ENCODE measurements around the gene HTR5A. TPM values are rescaled to one million over a fixed set of nuclear protein-coding genes. Genes with fewer than 3 reads are reported as not detected.

HTR5A gene
- total RNA-seq, 1 donor from 2014 or later: not detected

DNA sequence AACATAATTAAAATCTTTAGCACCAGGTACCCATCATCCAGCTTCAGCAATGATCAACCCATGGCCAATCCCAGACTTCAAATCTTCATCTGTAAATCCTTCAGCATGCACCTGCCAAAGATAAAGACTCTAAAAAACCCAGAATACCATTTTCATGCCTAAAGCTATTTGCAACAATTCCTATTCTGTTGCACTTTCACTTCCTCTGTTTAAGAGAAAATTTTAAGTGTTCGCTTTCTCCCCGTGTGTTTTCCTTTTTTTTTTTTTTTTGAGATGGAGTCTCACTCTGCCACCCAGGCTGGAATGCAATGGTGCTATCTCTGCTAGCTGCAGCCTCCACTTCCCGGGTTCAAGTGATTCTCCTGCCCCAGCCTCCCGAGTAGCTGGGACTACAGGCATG is 31.8 kb upstream of the HTR5A start:
- Mint-ChIP-seq H3K36me3 (no peaks in the 10 kb centered on the region), H3K9me3 (peaks cover 4% of the 10 kb centered on the region), H3K4me3 (no peak overlapping the region), H3K27me3 (ENCODE audit: low read depth) (peaks cover 14% of the 10 kb centered on the region), H3K27ac (no peak overlapping the region), H3K4me1 (no peaks in the 10 kb centered on the region)
- TF ChIP-seq, protein P1, sequence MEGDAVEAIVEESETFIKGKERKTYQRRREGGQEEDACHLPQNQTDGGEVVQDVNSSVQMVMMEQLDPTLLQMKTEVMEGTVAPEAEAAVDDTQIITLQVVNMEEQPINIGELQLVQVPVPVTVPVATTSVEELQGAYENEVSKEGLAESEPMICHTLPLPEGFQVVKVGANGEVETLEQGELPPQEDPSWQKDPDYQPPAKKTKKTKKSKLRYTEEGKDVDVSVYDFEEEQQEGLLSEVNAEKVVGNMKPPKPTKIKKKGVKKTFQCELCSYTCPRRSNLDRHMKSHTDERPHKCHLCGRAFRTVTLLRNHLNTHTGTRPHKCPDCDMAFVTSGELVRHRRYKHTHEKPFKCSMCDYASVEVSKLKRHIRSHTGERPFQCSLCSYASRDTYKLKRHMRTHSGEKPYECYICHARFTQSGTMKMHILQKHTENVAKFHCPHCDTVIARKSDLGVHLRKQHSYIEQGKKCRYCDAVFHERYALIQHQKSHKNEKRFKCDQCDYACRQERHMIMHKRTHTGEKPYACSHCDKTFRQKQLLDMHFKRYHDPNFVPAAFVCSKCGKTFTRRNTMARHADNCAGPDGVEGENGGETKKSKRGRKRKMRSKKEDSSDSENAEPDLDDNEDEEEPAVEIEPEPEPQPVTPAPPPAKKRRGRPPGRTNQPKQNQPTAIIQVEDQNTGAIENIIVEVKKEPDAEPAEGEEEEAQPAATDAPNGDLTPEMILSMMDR (IDR thresholded peaks at IDR 0.05; ENCODE audit: unreplicated experiment): no peak
- DNase-seq (ENCODE audit: low spot score in 2 of 2, unreplicated experiment in 2 of 2): no peak

DNA sequence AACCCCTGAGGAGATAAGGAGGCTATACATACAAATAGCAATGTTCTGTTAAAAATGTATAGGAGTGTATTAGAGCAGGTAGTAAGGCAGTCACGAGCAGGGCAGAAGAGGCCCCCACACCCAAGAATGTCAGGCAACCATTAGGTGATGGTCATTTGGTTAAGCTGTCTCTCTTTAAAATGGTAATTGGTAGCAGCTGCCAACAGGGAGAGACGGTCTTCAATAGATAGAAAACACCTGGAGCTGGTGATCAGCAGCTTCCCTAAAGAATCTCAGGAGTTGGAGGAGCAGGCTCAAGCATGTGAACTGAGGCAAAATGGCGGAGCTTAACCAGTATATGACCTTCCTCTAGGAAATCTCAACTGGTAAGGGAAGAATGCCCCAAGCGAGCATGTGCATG is 26.4 kb upstream of the HTR5A start:
- TF ChIP-seq, protein P1 (IDR thresholded peaks at IDR 0.05; ENCODE audit: unreplicated experiment): no peak
- H3K4me1 Mint-ChIP-seq: no peaks in the 10 kb centered on the region
- no peaks in the 10 kb centered on the region for H3K36me3 Mint-ChIP-seq
- H3K4me3 Mint-ChIP-seq: no peak overlapping the region
- H3K27me3 Mint-ChIP-seq (ENCODE audit: low read depth): peaks cover 22% of the 10 kb centered on the region
- no peak overlapping the region for H3K27ac Mint-ChIP-seq
- H3K9me3 Mint-ChIP-seq: peaks cover 4% of the 10 kb centered on the region
- DNase-seq (ENCODE audit: low spot score in 2 of 2, unreplicated experiment in 2 of 2): no peak

DNA sequence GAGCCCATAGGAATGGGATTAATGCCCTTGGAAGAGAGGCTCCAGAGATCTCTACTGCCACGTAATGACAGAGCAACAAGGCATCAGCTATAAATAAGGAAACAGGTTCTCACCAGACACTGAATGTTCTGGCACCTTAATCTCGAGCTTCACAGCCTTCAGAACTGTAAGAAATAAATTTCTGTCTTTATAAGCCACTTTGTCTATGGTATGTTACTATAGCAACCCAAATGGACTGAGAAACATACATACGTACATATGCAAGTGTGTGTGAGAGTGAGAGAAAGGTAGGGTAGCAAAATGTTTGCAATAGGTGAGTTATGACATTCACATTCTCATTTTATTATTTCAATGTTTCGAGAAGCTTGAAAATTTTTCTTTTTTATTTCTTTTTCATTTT is 22.1 kb upstream of the HTR5A start:
- TF ChIP-seq, protein P1 (IDR thresholded peaks at IDR 0.05; ENCODE audit: unreplicated experiment): no peak
- Mint-ChIP-seq H3K4me3 (no peak overlapping the region), H3K9me3 (no peaks in the 10 kb centered on the region), H3K4me1 (no peaks in the 10 kb centered on the region), H3K27ac (no peak overlapping the region), H3K36me3 (no peaks in the 10 kb centered on the region), H3K27me3 (ENCODE audit: low read depth) (peaks cover 13% of the 10 kb centered on the region)
- DNase-seq (ENCODE audit: low spot score in 2 of 2, unreplicated experiment in 2 of 2): no peak

DNA sequence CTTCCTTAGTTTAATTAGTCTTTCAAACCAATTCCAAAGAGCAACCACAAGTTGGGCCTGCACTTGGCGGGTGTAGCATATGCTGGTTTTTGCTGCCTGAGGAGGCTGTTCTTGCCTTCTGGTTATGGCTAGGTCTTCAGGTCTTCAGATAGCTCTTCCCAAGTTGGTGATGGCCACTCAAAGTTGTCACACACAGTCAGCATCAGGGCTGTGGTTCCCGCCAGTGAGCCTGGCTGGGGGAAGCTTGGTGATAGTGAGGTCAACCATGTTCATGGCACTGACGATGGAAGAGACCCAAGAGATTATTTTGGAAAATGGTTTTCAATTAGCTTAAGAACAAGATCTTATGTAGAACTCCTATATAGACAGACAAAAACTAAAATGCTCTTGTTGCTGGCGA is 18.8 kb upstream of the HTR5A start:
- no peaks in the 10 kb centered on the region for H3K9me3 Mint-ChIP-seq
- H3K36me3 Mint-ChIP-seq: no peaks in the 10 kb centered on the region
- peaks cover 6% of the 10 kb centered on the region for H3K27me3 Mint-ChIP-seq (ENCODE audit: low read depth)
- H3K27ac Mint-ChIP-seq: no peak overlapping the region
- H3K4me1 Mint-ChIP-seq: no peaks in the 10 kb centered on the region
- DNase-seq (ENCODE audit: low spot score in 2 of 2, unreplicated experiment in 2 of 2): no peak
- TF ChIP-seq, protein P1 (IDR thresholded peaks at IDR 0.05; ENCODE audit: unreplicated experiment): no peak
- no peak overlapping the region for H3K4me3 Mint-ChIP-seq

DNA sequence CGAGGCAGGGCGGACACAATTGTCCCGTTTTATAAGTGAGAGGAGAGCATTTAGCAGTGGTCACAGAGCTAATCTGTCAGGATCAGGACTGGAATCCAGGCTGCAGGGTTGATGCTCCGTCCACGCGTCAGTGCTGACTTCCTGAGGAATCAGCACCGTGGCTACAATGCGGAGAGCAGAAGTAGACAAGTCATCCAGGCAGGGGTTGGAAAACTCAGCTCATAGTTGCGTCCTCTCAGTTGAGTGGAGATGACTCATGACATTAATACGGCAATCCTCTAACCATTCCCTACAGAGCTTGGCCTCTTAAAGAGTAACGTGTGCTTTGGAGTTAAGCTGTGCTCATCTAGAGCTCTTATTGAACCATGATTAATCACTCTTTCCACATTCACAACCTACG is 17.1 kb upstream of the HTR5A start:
- Mint-ChIP-seq H3K9me3 (no peaks in the 10 kb centered on the region), H3K27me3 (ENCODE audit: low read depth) (peaks cover 8% of the 10 kb centered on the region), H3K4me3 (no peak overlapping the region), H3K4me1 (no peaks in the 10 kb centered on the region), H3K27ac (no peak overlapping the region), H3K36me3 (no peaks in the 10 kb centered on the region)
- TF ChIP-seq, protein P1 (IDR thresholded peaks at IDR 0.05; ENCODE audit: unreplicated experiment): no peak
- DNase-seq (ENCODE audit: low spot score in 2 of 2, unreplicated experiment in 2 of 2): no peak

DNA sequence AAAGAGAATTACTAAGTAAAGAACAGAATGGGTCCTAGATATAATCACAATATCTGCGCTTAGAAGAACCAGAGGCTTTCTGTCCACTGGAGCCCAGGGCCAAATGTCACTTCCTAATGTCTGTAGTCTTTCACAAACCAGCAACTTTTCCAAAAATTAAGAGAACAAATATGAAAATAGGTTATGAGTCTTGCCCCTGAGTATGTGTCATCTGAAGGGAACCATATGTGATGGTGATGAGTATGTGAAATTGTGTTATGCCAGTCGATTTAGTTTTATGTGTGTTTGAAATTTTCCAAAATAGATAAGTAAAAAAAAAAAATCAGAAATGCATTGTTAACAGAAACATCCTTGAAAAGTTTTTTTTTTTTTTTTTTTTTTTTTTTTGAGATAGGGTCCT is 15.4 kb upstream of the HTR5A start:
- no peaks in the 10 kb centered on the region for H3K36me3 Mint-ChIP-seq
- no peaks in the 10 kb centered on the region for H3K4me1 Mint-ChIP-seq
- no peak overlapping the region for H3K4me3 Mint-ChIP-seq
- TF ChIP-seq, protein P1 (IDR thresholded peaks at IDR 0.05; ENCODE audit: unreplicated experiment): no peak
- H3K27me3 Mint-ChIP-seq (ENCODE audit: low read depth): peaks cover 16% of the 10 kb centered on the region
- H3K9me3 Mint-ChIP-seq: no peaks in the 10 kb centered on the region
- DNase-seq (ENCODE audit: low spot score in 2 of 2, unreplicated experiment in 2 of 2): no peak
- H3K27ac Mint-ChIP-seq: no peak overlapping the region
